HepG2 (cell line): ENCODE data around the gene DLEC1. TPM values are rescaled to one million over a fixed set of nuclear protein-coding genes. Genes with fewer than 3 reads are reported as not detected.

Source experiments
- ADNP ChIP-seq: sonication (generic); formaldehyde crosslinking; IDR thresholded peaks from 2 replicates; pipeline ENCODE4 v1.4.0; 2020; ENCODE audit warnings: missing genetic modification reagents
- AFF4 ChIP-seq: sonication (generic); formaldehyde crosslinking; IDR thresholded peaks from 2 replicates; pipeline ENCODE4 v1.4.0; 2020; ENCODE audit warnings: missing genetic modification reagents
- ATF7 ChIP-seq, 2 experiments: fragments of 450-650 bp in 1 of 2; sonication (generic) in 1 of 2; formaldehyde crosslinking in 1 of 2; IDR thresholded peaks; 2 replicates each; pipeline versions ENCODE4 v1.4.0 to v1.6.1; 2016 to 2020; ENCODE audit warnings: antibody characterized with exemption in 1 of 2, mild to moderate bottlenecking in 1 of 2, missing genetic modification reagents in 1 of 2
- BCL6 ChIP-seq: IDR thresholded peaks from 2 replicates; pipeline ENCODE4 v1.6.1; 2016; ENCODE audit warnings: missing genetic modification reagents, missing compliant biosample characterization
- FOXO4 ChIP-seq: sonication (generic); formaldehyde crosslinking; conservative IDR thresholded peaks from 2 replicates; pipeline ENCODE4 v1.8.1; 2023; ENCODE audit warnings: missing genetic modification reagents
- HCFC1 ChIP-seq: fragments of 150-350 bp; IDR thresholded peaks from 2 replicates; pipeline ENCODE4 v1.6.1; 2014; ENCODE audit warnings: low read depth, low read length
- LCORL ChIP-seq, 2 experiments: fragments of 450-650 bp in 1 of 2; sonication (generic) in 1 of 2; formaldehyde crosslinking in 1 of 2; IDR thresholded peaks; 2 replicates each; pipeline versions ENCODE4 v1.5.0 to v1.6.1; 2017 to 2020; ENCODE audit warnings: antibody characterized with exemption in 1 of 2, missing genetic modification reagents in 1 of 2
- MTA1 ChIP-seq: sonication (generic); formaldehyde crosslinking; IDR thresholded peaks from 2 replicates; pipeline ENCODE4 v1.4.0; 2020; ENCODE audit warnings: missing genetic modification reagents, mild to moderate bottlenecking, borderline replicate concordance
- MXD4 ChIP-seq: IDR thresholded peaks from 2 replicates; pipeline ENCODE4 v1.6.1; 2016; ENCODE audit warnings: mild to moderate bottlenecking, missing biosample characterization, missing genetic modification reagents
- NRL ChIP-seq: sonication (generic); formaldehyde crosslinking; IDR thresholded peaks from 2 replicates; pipeline ENCODE4 v1.5.0; 2020; ENCODE audit warnings: missing genetic modification reagents, mild to moderate bottlenecking, moderate library complexity, borderline replicate concordance
- PITX1 ChIP-seq: sonication (generic); formaldehyde crosslinking; IDR thresholded peaks from 2 replicates; pipeline ENCODE4 v1.5.1; 2020; ENCODE audit warnings: mild to moderate bottlenecking, missing genetic modification reagents
- RXRB ChIP-seq: IDR thresholded peaks from 2 replicates; pipeline ENCODE4 v1.6.1; 2016; ENCODE audit warnings: borderline replicate concordance, missing genetic modification reagents, missing compliant biosample characterization
- SNAPC2 ChIP-seq: sonication (generic); formaldehyde crosslinking; IDR thresholded peaks from 2 replicates; pipeline ENCODE4 v1.8.1; 2022; ENCODE audit warnings: mild to moderate bottlenecking, missing genetic modification reagents
- SP5 ChIP-seq: IDR thresholded peaks from 2 replicates; pipeline ENCODE4 v1.6.1; 2016; ENCODE audit warnings: low read depth, borderline replicate concordance
- STAT5B ChIP-seq: sonication (generic); formaldehyde crosslinking; IDR thresholded peaks from 2 replicates; pipeline ENCODE4 v1.4.0; 2020; ENCODE audit warnings: missing genetic modification reagents
- TARDBP ChIP-seq: sonication (generic); formaldehyde crosslinking; IDR thresholded peaks from 2 replicates; pipeline ENCODE4 v1.8.0; 2022; ENCODE audit warnings: mild to moderate bottlenecking, missing genetic modification reagents
- TIGD3 ChIP-seq: sonication (generic); formaldehyde crosslinking; IDR thresholded peaks from 2 replicates; pipeline ENCODE4 v1.5.1; 2020; ENCODE audit warnings: mild to moderate bottlenecking, missing genetic modification reagents, borderline replicate concordance
- YEATS2 ChIP-seq: sonication (generic); formaldehyde crosslinking; IDR thresholded peaks from 2 replicates; pipeline ENCODE4 v1.4.0; 2020; ENCODE audit warnings: missing genetic modification reagents, borderline replicate concordance
- ZBTB21 ChIP-seq: sonication (generic); formaldehyde crosslinking; IDR thresholded peaks from 2 replicates; pipeline ENCODE4 v1.4.0; 2020; ENCODE audit warnings: missing genetic modification reagents
- ZBTB42 ChIP-seq: sonication (generic); formaldehyde crosslinking; IDR thresholded peaks from 2 replicates; pipeline ENCODE4 v1.5.0; 2020; ENCODE audit warnings: mild to moderate bottlenecking, missing genetic modification reagents
- ZNF205 ChIP-seq: IDR thresholded peaks from 2 replicates; pipeline ENCODE4 v1.6.1; 2018; ENCODE audit warnings: missing biosample characterization, missing genetic modification reagents
- ZNF530 ChIP-seq: sonication (generic); formaldehyde crosslinking; IDR thresholded peaks from 2 replicates; pipeline ENCODE4 v1.5.0; 2020; ENCODE audit warnings: low read depth, mild to moderate bottlenecking, missing genetic modification reagents
- ZNF660 ChIP-seq: sonication (generic); formaldehyde crosslinking; IDR thresholded peaks from 2 replicates; pipeline ENCODE4 v1.5.1; 2020; ENCODE audit warnings: mild to moderate bottlenecking, low read depth, missing genetic modification reagents, borderline replicate concordance
- ZNF737 ChIP-seq: sonication (generic); formaldehyde crosslinking; IDR thresholded peaks from 2 replicates; pipeline ENCODE4 v1.5.0; 2020; ENCODE audit warnings: missing genetic modification reagents, mild to moderate bottlenecking, borderline replicate concordance
- ZNF790 ChIP-seq: sonication (generic); formaldehyde crosslinking; IDR thresholded peaks from 2 replicates; pipeline ENCODE4 v1.8.0; 2022; ENCODE audit warnings: missing genetic modification reagents, mild to moderate bottlenecking, borderline replicate concordance
- polyA plus RNA-seq, 8 experiments: library from polyadenylated mRNA; depleted of rRNA in 3 of 8; stranded (reverse) in 7 of 8; unstranded in 1 of 8; fragments of >200 nt; fragmentation: Illumina TruSeq in 4 of 8; extraction: Trizol in 4 of 8; gene quantifications; 2 replicates each; pipeline versions ENCODE4 v1.2.1 to v1.2.3, GENCODE V29; 2011 to 2016; ENCODE audit warnings: low read depth in 4 of 8, missing spikeins in 1 of 8, mixed read lengths in 1 of 8; ENCODE audit not compliant: insufficient read depth in 1 of 8
- total RNA-seq, 5 experiments: library from RNA; depleted of rRNA; stranded (reverse); fragments of >200 nt; fragmentation: Illumina TruSeq; extraction: Trizol; gene quantifications; 2 replicates each; pipeline ENCODE4 v1.2.3, GENCODE V29; 2016; ENCODE audit warnings: low read depth in 1 of 5

DLEC1 gene
- total and polyA plus RNA-seq, 2 of the 13 experiments (the other 11 are each of a cell fraction or from before 2014, with no cell fraction given) = 0.09 TPM; not detected in 1

GRCh38 chr3:38118421-38119247 lies 79.6 kb downstream of the DLEC1 start (continued):
- TF ChIP-seq FOXO4 (CRISPR knock-in tag) = no peak
- TF ChIP-seq ADNP (CRISPR knock-in tag) = no peak
- no peak for TF ChIP-seq NRL
- no peak for TF ChIP-seq ZNF530 (CRISPR knock-in tag)
- no peak for TF ChIP-seq HCFC1
- TF ChIP-seq AFF4 (CRISPR knock-in tag) = no peak
- TF ChIP-seq ZNF660 = no peak
- no peak for TF ChIP-seq MTA1 (CRISPR knock-in tag)
- TF ChIP-seq SNAPC2 (CRISPR knock-in tag) = no peak
- TF ChIP-seq ZBTB42 (CRISPR knock-in tag) = no peak
- TF ChIP-seq STAT5B (CRISPR knock-in tag) = no peak
- no peak for TF ChIP-seq LCORL (IDR thresholded peaks at IDR 0.05)
- TF ChIP-seq LCORL (CRISPR knock-in tag; IDR thresholded peaks at IDR 0.05) = no peak
- no peak for TF ChIP-seq BCL6 (CRISPR knock-in tag)
- no peak for TF ChIP-seq ZNF790 (CRISPR knock-in tag)
- TF ChIP-seq ZBTB21 (CRISPR knock-in tag) = no peak
- TF ChIP-seq TARDBP (CRISPR knock-in tag) = no peak
- no peak for TF ChIP-seq ATF7 (IDR thresholded peaks at IDR 0.05)
- no peak for TF ChIP-seq ATF7 (CRISPR knock-in tag; IDR thresholded peaks at IDR 0.05)
- no peak for TF ChIP-seq PITX1 (CRISPR knock-in tag)
- no peak for TF ChIP-seq RXRB (CRISPR knock-in tag)
- 0 out of 2 replicates have a peak, but pooled peaks have one; percentile 4 for TF ChIP-seq MXD4 (CRISPR knock-in tag)
- no peak for TF ChIP-seq ZNF737 (CRISPR knock-in tag)
- TF ChIP-seq SP5 (CRISPR knock-in tag) = no peak
- TF ChIP-seq TIGD3 (CRISPR knock-in tag) = no peak
- no peak for TF ChIP-seq ZNF205
- TF ChIP-seq YEATS2 (CRISPR knock-in tag) = no peak
